ENCODE measurements around the gene ATP6V1C2.
"Not testable (repeated sequence)": the region's sequence is repeated elsewhere in the genome, so short reads cannot be mapped to it uniquely, and the experiment has no call there.

Gene ATP6V1C2

DNA sequence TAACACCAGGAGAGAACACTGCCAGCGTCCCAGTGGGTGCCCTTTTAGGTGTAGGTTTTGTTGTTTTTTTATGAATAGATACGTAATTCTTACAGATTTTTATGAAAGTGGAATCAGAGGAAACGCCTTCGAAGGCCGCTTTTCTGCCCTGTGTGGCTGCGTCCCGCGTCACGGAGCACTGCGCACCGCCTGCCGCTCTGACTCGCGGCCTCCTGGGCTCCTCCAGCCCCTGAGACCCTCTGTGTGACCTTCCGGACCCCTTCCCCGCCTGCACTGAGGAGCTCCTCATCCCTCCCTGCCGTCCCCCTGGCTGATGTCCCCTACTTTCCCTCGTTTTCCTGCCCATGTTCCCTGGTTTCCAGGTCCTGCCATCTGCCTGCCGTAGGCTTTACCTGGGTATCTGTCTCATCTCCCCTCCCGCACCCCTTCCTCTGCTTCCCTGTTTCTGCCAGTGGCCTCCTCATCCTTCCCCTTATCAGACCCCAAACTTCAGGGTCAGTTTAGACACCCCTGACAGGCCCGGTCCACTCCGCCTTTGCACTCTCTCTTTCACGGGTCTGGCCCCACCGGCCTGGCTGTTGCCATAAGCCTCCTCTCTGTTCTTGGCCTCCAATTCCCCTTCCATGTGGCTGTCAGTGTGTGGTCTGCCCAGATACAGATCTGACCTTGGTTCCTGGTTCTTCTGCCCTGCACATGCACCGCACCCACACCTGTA lies 58.5 kb downstream of the ATP6V1C2 start:
- TF ChIP-seq, protein P1, sequence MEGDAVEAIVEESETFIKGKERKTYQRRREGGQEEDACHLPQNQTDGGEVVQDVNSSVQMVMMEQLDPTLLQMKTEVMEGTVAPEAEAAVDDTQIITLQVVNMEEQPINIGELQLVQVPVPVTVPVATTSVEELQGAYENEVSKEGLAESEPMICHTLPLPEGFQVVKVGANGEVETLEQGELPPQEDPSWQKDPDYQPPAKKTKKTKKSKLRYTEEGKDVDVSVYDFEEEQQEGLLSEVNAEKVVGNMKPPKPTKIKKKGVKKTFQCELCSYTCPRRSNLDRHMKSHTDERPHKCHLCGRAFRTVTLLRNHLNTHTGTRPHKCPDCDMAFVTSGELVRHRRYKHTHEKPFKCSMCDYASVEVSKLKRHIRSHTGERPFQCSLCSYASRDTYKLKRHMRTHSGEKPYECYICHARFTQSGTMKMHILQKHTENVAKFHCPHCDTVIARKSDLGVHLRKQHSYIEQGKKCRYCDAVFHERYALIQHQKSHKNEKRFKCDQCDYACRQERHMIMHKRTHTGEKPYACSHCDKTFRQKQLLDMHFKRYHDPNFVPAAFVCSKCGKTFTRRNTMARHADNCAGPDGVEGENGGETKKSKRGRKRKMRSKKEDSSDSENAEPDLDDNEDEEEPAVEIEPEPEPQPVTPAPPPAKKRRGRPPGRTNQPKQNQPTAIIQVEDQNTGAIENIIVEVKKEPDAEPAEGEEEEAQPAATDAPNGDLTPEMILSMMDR (IDR thresholded peaks at IDR 0.05; ENCODE audit: low read depth, low read length), result no peak
- no peaks in the 10 kb centered on the region for H3K27me3 ChIP-seq
- H3K36me3 ChIP-seq, result peaks cover 58% of the 10 kb centered on the region

DNA sequence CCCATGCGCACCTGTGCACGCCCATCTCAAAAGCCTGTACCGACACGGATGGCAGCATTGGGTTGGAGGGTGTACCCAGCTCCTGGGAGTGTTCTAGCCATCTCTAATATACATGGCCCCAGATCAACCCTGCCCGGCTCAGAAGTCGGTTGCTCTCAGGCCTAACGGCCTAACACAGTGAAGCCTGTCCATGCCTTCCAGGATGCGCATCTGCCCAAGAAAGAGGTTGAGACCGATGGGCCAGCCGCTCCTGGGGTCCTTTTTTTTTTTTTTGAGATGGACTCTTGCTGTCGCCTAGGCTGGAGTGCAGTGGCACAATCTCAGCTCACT lies 59.0 kb downstream of the ATP6V1C2 start:
- peaks cover 62% of the 10 kb centered on the region for H3K36me3 ChIP-seq
- TF ChIP-seq, protein P1 (IDR thresholded peaks at IDR 0.05; ENCODE audit: low read depth, low read length), result no peak
- H3K4me1 ChIP-seq, result no peaks in the 10 kb centered on the region
- no peak for DNase-seq
- H3K9me3 ChIP-seq, result no peaks in the 10 kb centered on the region
- H3K4me3 ChIP-seq (ENCODE audit: low read depth, low read length), result no peak overlapping the region
- no peaks in the 10 kb centered on the region for H3K27me3 ChIP-seq

More for the DNA sequence above, 58.5 kb downstream of the ATP6V1C2 start:
- Histone ChIP-seq H3K4me1 (no peaks in the 10 kb centered on the region), H3K4me3 (ENCODE audit: low read depth, low read length) (no peak overlapping the region), H3K9me3 (no peaks in the 10 kb centered on the region)
- no peak for DNase-seq

DNA sequence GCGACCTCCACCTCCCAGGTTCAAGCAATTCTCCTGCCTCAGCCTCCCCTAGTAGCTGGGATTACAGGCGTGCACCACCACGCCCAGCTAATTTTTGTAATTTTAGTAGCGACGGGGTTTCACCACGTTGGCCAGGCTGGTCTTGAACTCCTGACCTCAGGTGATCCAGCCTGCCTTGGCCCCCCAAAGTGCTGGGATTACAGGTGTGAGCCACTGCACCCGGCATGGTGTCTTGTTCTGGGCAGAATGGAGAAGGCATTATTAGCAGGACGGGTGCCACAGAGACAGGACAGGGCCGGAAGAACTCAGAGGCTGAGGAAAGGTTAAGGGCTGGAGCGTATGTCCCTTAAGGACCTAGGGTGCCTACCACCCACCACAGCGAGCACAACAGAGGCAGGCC lies 59.4 kb downstream of the ATP6V1C2 start:
- not testable (repeated sequence) for H3K4me3 ChIP-seq (ENCODE audit: low read depth, low read length); H3K4me1 ChIP-seq; H3K27me3 ChIP-seq; DNase-seq; H3K9me3 ChIP-seq
- peaks cover 64% of the 10 kb centered on the region for H3K36me3 ChIP-seq

DNA sequence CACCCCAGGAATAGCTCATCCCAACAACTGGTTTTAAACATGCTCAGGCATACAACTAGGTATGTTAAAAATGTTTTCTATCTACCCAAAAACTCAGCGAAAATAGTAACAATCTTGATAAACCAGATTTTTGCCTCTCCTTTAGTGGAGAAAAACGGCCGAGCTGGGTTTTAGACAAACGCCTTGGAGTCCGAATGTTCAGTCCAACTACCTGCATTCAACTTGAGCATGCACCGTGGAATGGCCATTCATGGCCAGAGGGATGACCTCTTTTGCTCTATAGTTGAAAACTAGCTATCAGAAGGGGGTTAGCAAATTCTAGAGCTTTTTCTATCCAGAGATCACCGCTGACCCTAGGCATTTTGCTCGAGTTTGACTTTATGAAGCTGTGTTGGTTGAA lies 60.3 kb downstream of the ATP6V1C2 start:
- H3K36me3 ChIP-seq, result peaks cover 69% of the 10 kb centered on the region
- H3K4me1 ChIP-seq, result no peaks in the 10 kb centered on the region
- H3K27me3 ChIP-seq, result no peaks in the 10 kb centered on the region
- TF ChIP-seq, protein P1 (IDR thresholded peaks at IDR 0.05; ENCODE audit: low read depth, low read length), result no peak
- H3K4me3 ChIP-seq (ENCODE audit: low read depth, low read length), result no peak overlapping the region
- no peaks in the 10 kb centered on the region for H3K9me3 ChIP-seq
- no peak for DNase-seq

DNA sequence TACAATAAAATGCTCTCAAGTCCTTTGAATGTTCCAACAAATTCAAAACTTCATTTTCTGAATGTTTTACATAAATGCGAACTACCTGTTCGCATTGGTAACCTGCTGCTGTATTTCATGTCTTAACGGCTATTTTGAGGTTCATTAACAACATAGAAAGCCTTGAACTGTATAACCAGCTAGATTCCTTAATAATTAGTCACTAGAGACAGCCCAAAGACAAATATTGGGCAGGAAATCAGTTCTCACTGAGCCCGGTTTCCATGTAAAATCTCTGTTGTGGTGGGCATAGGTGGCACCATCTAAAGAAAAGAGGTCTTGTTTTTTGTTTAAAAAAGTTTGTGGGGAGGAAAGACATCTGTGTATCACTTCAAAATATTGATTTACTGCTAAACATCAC lies 62.0 kb downstream of the ATP6V1C2 start:
- no peaks in the 10 kb centered on the region for H3K27me3 ChIP-seq
- TF ChIP-seq, protein P1 (IDR thresholded peaks at IDR 0.05; ENCODE audit: low read depth, low read length), result no peak
- no peak overlapping the region for H3K4me3 ChIP-seq (ENCODE audit: low read depth, low read length)
- H3K36me3 ChIP-seq, result peaks cover 81% of the 10 kb centered on the region
- no peak for DNase-seq
- no peaks in the 10 kb centered on the region for H3K9me3 ChIP-seq
- H3K4me1 ChIP-seq, result no peaks in the 10 kb centered on the region

DNA sequence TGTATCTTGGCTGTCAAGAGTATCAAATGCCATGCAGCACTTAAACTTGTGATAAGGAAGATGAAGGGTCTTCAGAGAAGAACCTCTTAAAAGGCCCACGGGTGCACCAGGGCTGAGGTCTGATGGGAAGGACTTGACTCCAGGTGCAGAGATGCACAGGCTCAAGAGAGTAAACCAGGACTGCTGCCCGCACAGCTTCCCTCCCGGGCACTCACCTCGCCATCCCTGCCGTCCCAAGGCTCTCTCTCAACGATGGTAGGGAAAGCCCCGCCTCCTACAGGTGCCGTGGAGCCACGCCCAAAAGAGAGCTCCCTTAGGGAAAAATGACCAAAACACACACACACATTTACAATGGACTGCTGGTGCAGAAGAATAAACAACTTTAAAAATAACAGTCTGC lies 63.3 kb downstream of the ATP6V1C2 start:
- DNase-seq, result no peak
- H3K9me3 ChIP-seq, result no peaks in the 10 kb centered on the region
- no peak overlapping the region for H3K4me3 ChIP-seq (ENCODE audit: low read depth, low read length)
- H3K4me1 ChIP-seq, result no peaks in the 10 kb centered on the region
- TF ChIP-seq, protein P1 (IDR thresholded peaks at IDR 0.05; ENCODE audit: low read depth, low read length), result no peak
- H3K27me3 ChIP-seq, result no peaks in the 10 kb centered on the region
- H3K36me3 ChIP-seq, result peaks cover 93% of the 10 kb centered on the region
